Hepatocyte (in vitro differentiated cells): ENCODE results near the gene FCHO1. TPM values are rescaled to one million over a fixed set of nuclear protein-coding genes. Genes with fewer than 3 reads are reported as not detected.

Experiments
- DNase-seq: peaks from one replicate; pipeline ENCODE4 v3.0.0-alpha.2; 2016; ENCODE audit warnings: low spot score
- H2AFZ ChIP-seq: fragments of 200-600 bp; sonication (generic); 2 replicates; pipeline ENCODE4 v1.6.0; 2016; ENCODE audit warnings: antibody characterized with exemption, mild to moderate bottlenecking
- H3K27ac ChIP-seq: fragments of 200-600 bp; sonication (generic); 2 replicates; pipeline ENCODE4 v1.5.1; 2016; ENCODE audit warnings: mild to moderate bottlenecking
- H3K27me3 ChIP-seq: fragments of 200-600 bp; sonication (generic); 2 replicates; pipeline ENCODE4 v1.6.1; 2016
- H3K36me3 ChIP-seq: fragments of 200-600 bp; sonication (generic); replicated peaks from 2 replicates; pipeline ENCODE4 v1.5.1; 2016; ENCODE audit warnings: low read depth; ENCODE audit not compliant: insufficient read depth
- H3K4me1 ChIP-seq: fragments of 200-600 bp; sonication (generic); 2 replicates; pipeline ENCODE4 v1.5.1; 2016; ENCODE audit warnings: mild to moderate bottlenecking, moderate library complexity; ENCODE audit not compliant: insufficient read depth
- H3K4me2 ChIP-seq: fragments of 200-600 bp; sonication (generic); 2 replicates; pipeline ENCODE4 v1.6.0; 2016
- H3K4me3 ChIP-seq: fragments of 200-600 bp; sonication (generic); 2 replicates; pipeline ENCODE4 v1.5.1; 2016; ENCODE audit warnings: mild to moderate bottlenecking
- H3K79me2 ChIP-seq: fragments of 200-600 bp; sonication (generic); 2 replicates; pipeline ENCODE4 v1.6.0; 2017; ENCODE audit warnings: mild to moderate bottlenecking
- H3K9me2 ChIP-seq: fragments of 200-600 bp; sonication (generic); replicated peaks from 2 replicates; pipeline ENCODE4 v1.6.0; 2017; ENCODE audit warnings: mild to moderate bottlenecking; ENCODE audit not compliant: insufficient read depth
- H3K9me3 ChIP-seq: fragments of 200-600 bp; sonication (generic); 2 replicates; pipeline ENCODE4 v1.5.1; 2016; ENCODE audit warnings: low read depth, mild to moderate bottlenecking
- H4K20me1 ChIP-seq: fragments of 200-600 bp; sonication (generic); 2 replicates; pipeline ENCODE4 v1.6.0; 2016; ENCODE audit warnings: mild to moderate bottlenecking; ENCODE audit not compliant: insufficient read depth, poor library complexity, severe bottlenecking
- CTCF ChIP-seq: fragments of 200-600 bp; sonication (generic); IDR thresholded peaks from 2 replicates; pipeline ENCODE4 v1.5.1; 2016; ENCODE audit warnings: antibody characterized with exemption, mild to moderate bottlenecking; ENCODE audit not compliant: poor library complexity
- EZH2 ChIP-seq: fragments of 200-600 bp; sonication (generic); IDR thresholded peaks from 2 replicates; pipeline ENCODE4 v1.6.1; 2016; ENCODE audit warnings: antibody characterized with exemption, mild to moderate bottlenecking, borderline replicate concordance
- EZH2phosphoT487 ChIP-seq: fragments of 200-600 bp; sonication (generic); IDR thresholded peaks from one replicate; pipeline ENCODE4 v1.6.1; 2018; ENCODE audit warnings: antibody characterized with exemption, mild to moderate bottlenecking, low read depth, moderate library complexity; ENCODE audit not compliant: unreplicated experiment, severe bottlenecking
- WGBS: methylation state at CpG from one replicate; pipeline ENCODE4 v1.1.6; 2016; ENCODE audit warnings: low lambda C conversion rate; ENCODE audit errors: missing lambda C conversion rate; 5-methylcytosine and 5-hydroxymethylcytosine counted together
- polyA plus RNA-seq: library from polyadenylated mRNA; unstranded; fragments of >200 nt; fragmentation: Nextera tagmentation; extraction: Ambion mirVana; gene quantifications from 2 replicates; pipeline ENCODE4 v1.2.1, GENCODE V29; 2016
- total RNA-seq: library from RNA; depleted of rRNA; stranded (reverse); fragments of >200 nt; gene quantifications from 2 replicates; pipeline ENCODE4 v1.2.3, GENCODE V29; 2014

FCHO1 gene
- total and polyA plus RNA-seq, 2 experiments from 2014 or later = 1.9 to 2.1 TPM

- TF ChIP-seq EZH2phosphoT487 (no peak), EZH2 (no peak)
- Histone ChIP-seq H2AFZ (peak within 1 kb of the TSS; percentile 63), H3K4me3 (peak within 1 kb of the TSS; percentile 99), H3K9me3 (no peaks in the 10 kb centered on the region), H3K9me2 (no peaks in the 10 kb centered on the region), H3K27me3 (no peaks in the 10 kb centered on the region), H3K4me2 (peak within 1 kb of the TSS; percentile 98), H3K27ac (peak within 1 kb of the TSS; percentile 8), H3K79me2 (peaks cover 26% of the 10 kb centered on the region), H4K20me1 (peaks cover 15% of the 10 kb centered on the region), H3K36me3 (no peaks in the 10 kb centered on the region), H3K4me1 (peaks cover 12% of the 10 kb centered on the region)
- WGBS = 3% methylated on average over 39 of the region's 53 CpGs
- peak; percentile 84 for DNase-seq
Observed at GRCh38 chr19:17718947-17719711, 32.1 kb upstream of the FCHO1 start, which contains the start of gene MAP1S. MAP1S (plus strand) TSS chr19:17719480; CDS start chr19:17719503, 23 bp downstream.

GRCh38 chr19:17719730-17720400 lies 31.4 kb upstream of the FCHO1 start:
- Histone ChIP-seq H3K4me2 (peak overlapping the region; percentile 98), H3K36me3 (no peaks in the 10 kb centered on the region), H3K4me1 (peaks cover 12% of the 10 kb centered on the region), H3K79me2 (peaks cover 26% of the 10 kb centered on the region), H3K4me3 (peak overlapping the region; percentile 99), H2AFZ (peak overlapping the region; percentile 63), H3K27ac (no peak overlapping the region), H3K9me2 (no peaks in the 10 kb centered on the region), H3K9me3 (no peaks in the 10 kb centered on the region), H4K20me1 (peaks cover 15% of the 10 kb centered on the region), H3K27me3 (no peaks in the 10 kb centered on the region)
- DNase-seq = peak; percentile 56
- WGBS = 15% methylated on average over 18 of the region's 38 CpGs
- TF ChIP-seq CTCF (no peak), EZH2 (no peak), EZH2phosphoT487 (no peak)

GRCh38 chr19:17720440-17720839 lies 30.8 kb upstream of the FCHO1 start:
- no peak overlapping the region for H3K27ac ChIP-seq

More at GRCh38 chr19:17720440-17720839, 30.8 kb upstream of the FCHO1 start:
- Histone ChIP-seq H2AFZ (no peak overlapping the region), H4K20me1 (peaks cover 15% of the 10 kb centered on the region), H3K4me3 (peak overlapping the region; percentile 99), H3K9me3 (no peaks in the 10 kb centered on the region), H3K36me3 (no peaks in the 10 kb centered on the region), H3K79me2 (peaks cover 26% of the 10 kb centered on the region), H3K9me2 (no peaks in the 10 kb centered on the region), H3K4me2 (peak overlapping the region; percentile 98), H3K27me3 (no peaks in the 10 kb centered on the region), H3K4me1 (peaks cover 12% of the 10 kb centered on the region)
- no peak for DNase-seq
- no peak for TF ChIP-seq EZH2
- TF ChIP-seq CTCF = no peak
- no peak for TF ChIP-seq EZH2phosphoT487
- 45% methylated on average over 6 of the region's 7 CpGs for WGBS
